Right lobe of liver (tissue), 6 donors: ENCODE results near the gene CTSE. TPM values are rescaled to one million over a fixed set of nuclear protein-coding genes. Genes with fewer than 3 reads are reported as not detected.

Source experiments
- ATAC-seq, 4 donors: fragments of 200-7000 bp; cut with Tn5 transposase; one replicate each; pipeline ENCODE4 v1.9.1; 2020; ENCODE audit warnings: mild to moderate bottlenecking in 4 of 4, moderate library complexity in 4 of 4
- DNase-seq, 3 donors: peaks; one replicate each; pipeline ENCODE4 v3.0.0-alpha.2; 2020
- H3K27ac ChIP-seq, 3 donors: fragments of 200-600 bp; one replicate each; pipeline ENCODE4 v1.8.0; 2022
- H3K27me3 ChIP-seq, 2 donors: fragments of 200-600 bp; one replicate each; pipeline ENCODE4 v1.8.0; 2022
- H3K36me3 ChIP-seq, 4 donors: fragments of 200-600 bp; sonication (generic) in 1 of 4; one replicate each; pipeline versions ENCODE4 v1.5.1 to v1.8.0; 2017 to 2022; ENCODE audit warnings: control low read depth in 1 of 4
- H3K4me1 ChIP-seq, 4 donors: fragments of 200-600 bp; sonication (generic) in 1 of 4; one replicate each; pipeline versions ENCODE4 v1.5.1 to v1.8.0; 2017 to 2022; ENCODE audit warnings: control low read depth in 1 of 4
- H3K4me3 ChIP-seq, 3 donors: fragments of 200-600 bp; one replicate each; pipeline ENCODE4 v1.8.0; 2022
- H3K9me3 ChIP-seq, 4 donors: fragments of 200-600 bp; sonication (generic) in 1 of 4; one replicate each; pipeline versions ENCODE4 v1.5.1 to v1.8.0; 2017 to 2022; ENCODE audit warnings: control low read depth in 1 of 4
- POLR2A ChIP-seq: fragments of 450-650 bp; IDR thresholded peaks from one replicate; pipeline ENCODE4 v1.6.1; 2017; ENCODE audit warnings: antibody characterized with exemption, mild to moderate bottlenecking
- WGBS: methylation state at CpG from one replicate; pipeline ENCODE4 v1.1.6; 2018; ENCODE audit warnings: low coverage, low lambda C conversion rate; ENCODE audit not compliant: insufficient coverage; ENCODE audit errors: missing lambda C conversion rate; 5-methylcytosine and 5-hydroxymethylcytosine counted together
- intact Hi-C, 2 donors: fragments of 100-400 bp; cut with DNase I; formaldehyde crosslinking; loops; one replicate each; pipeline versions ENCODE4 v1.11.2 to v1.14.1; 2022
- total RNA-seq, 6 experiments: library from RNA; depleted of rRNA in 2 of 6; stranded (reverse); fragments of >200 nt in 2 of 6; fragmentation: NEBNext Ultra II Directional in 3 of 6; extraction: Animal tissue kit (Norgen Biotek cat#: 25700) in 3 of 6; gene quantifications; one replicate each; pipeline versions ENCODE4 v1.1.0 to v1.2.4, GENCODE V29; 2016 to 2023
- TF ChIP-seq, protein P1 (sequence below), 4 donors: fragments of 200-600 bp in 3 of 4; fragments of 450-650 bp in 1 of 4; IDR thresholded peaks; one replicate each; pipeline versions ENCODE4 v1.5.1 to v1.8.0; 2016 to 2022; ENCODE audit warnings: antibody characterized with exemption in 4 of 4, mild to moderate bottlenecking in 2 of 4
- donor health status: DM: no; HTN: yes; CAD: no.
- donor health status: DM: no; HTN: no; CAD: no.
- donor health status: DM: no; HTN: no; CAD: no.
- donor health status: DM: no; HTN: yes; CAD: no.
- donor health status: DM: no; HTN: yes; CAD: no.

Gene CTSE
- total RNA-seq, 6 experiments from 2014 or later = 0.11 to 0.22 TPM; not detected in 4

DNA sequence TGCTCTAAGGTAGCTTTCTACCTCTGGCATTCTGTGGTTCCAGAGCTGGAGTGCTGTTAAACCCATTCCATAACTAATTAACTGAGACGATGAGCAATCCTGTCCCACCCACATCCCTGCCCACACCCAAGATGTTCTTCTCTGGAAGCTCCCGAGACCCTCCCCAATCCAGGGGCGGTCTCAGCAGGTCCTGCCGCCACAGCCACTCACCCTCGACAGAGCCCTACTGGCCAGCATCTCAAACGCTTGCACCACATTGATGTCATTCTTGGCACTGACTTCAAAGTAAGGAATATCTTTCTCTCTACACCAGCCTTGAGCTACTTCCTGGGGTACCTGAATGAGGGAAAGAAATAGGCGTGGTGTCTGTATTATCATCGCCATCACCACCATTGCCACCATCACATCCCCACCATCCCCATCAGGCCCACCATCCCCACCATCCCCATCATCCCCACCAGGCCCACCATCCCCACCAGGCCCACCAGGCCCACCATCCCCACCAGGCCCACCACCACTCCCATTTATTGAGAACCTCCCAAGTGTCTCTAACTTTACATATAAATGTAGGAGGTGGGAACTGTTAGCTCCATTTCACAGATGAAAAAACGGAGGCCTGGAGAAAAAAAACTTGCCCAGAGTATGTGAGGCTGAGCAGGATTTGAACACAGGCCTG, 38.2 kb downstream of the CTSE start:
- H3K4me3 ChIP-seq = no peak overlapping the region
- H3K9me3 ChIP-seq = no peaks in the 10 kb centered on the region
- H3K4me1 ChIP-seq = peaks cover 0 to 8% (median 0%) of the 10 kb centered on the region in 4 donors
- DNase-seq = no peak
- no peak for ATAC-seq
- intact Hi-C loops = loop anchor here (5.0 to 10.0 kb wide), 2 partner anchors 122 to 321 kb away; no protein-coding TSS in a partner anchor
- no peaks in the 10 kb centered on the region for H3K27me3 ChIP-seq
- H3K36me3 ChIP-seq = no peaks in the 10 kb centered on the region
- no peak overlapping the region for H3K27ac ChIP-seq
- TF ChIP-seq, protein P1, sequence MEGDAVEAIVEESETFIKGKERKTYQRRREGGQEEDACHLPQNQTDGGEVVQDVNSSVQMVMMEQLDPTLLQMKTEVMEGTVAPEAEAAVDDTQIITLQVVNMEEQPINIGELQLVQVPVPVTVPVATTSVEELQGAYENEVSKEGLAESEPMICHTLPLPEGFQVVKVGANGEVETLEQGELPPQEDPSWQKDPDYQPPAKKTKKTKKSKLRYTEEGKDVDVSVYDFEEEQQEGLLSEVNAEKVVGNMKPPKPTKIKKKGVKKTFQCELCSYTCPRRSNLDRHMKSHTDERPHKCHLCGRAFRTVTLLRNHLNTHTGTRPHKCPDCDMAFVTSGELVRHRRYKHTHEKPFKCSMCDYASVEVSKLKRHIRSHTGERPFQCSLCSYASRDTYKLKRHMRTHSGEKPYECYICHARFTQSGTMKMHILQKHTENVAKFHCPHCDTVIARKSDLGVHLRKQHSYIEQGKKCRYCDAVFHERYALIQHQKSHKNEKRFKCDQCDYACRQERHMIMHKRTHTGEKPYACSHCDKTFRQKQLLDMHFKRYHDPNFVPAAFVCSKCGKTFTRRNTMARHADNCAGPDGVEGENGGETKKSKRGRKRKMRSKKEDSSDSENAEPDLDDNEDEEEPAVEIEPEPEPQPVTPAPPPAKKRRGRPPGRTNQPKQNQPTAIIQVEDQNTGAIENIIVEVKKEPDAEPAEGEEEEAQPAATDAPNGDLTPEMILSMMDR (IDR thresholded peaks at IDR 0.05) = no peak
- no peak for TF ChIP-seq POLR2A
- WGBS = 66% methylated on average over 6 of the region's 9 CpGs

DNA sequence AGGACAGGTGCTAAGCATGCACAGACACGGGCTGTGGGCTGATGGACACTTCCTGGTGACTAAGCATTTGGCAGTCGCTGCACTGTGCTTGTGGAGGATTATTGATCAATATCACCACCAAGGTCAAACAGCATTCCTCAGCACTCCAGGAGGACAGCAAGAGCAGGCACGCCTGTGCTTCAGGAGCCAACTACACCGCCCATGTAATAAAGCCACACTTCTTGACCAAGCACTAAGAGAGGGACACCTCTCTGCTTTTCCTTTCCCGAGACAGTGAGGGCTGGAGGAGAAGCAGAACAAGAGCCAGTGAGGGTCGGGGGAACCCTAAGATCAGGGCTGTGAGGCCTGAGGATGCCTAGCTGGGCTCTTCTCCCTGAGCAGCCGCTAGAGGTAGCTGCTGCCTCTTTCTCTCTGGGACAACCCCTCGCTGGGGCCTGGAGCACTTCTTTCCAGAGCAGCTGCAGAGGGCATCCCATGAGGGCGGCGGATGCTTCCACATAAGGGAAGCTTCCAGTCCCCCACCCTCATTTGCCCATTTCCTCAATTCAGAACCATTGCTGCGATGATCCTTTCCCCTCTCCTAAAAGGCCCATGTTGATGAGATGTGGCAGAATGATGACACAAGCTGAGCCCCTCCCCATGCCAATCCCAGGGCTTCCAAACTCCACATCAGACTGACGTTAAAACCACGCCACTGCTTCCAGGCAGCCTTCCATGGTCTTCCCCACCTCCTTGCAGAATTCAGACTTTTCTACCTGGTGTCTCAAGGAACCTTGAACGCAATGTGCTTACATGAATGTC, 39.6 kb downstream of the CTSE start:
- 32% methylated on average over 11 of the region's 14 CpGs for WGBS
- ATAC-seq (peak; percentile 84 to 91 (median 88)), DNase-seq (peak; percentile 65 to 71 (median 69))
- H3K9me3 ChIP-seq = no peaks in the 10 kb centered on the region
- TF ChIP-seq, protein P1 (IDR thresholded peaks at IDR 0.05) = peak; percentile 63 to 82 (median 73)
- no peak for TF ChIP-seq POLR2A
- H3K4me3 ChIP-seq = no peak overlapping the region
- intact Hi-C loops = loop anchor here in 1 of 2 donors (5.0 to 10.0 kb wide), 2 partner anchors 123 to 319 kb away; no protein-coding TSS in a partner anchor
- H3K27ac ChIP-seq = no peak overlapping the region
- H3K36me3 ChIP-seq = no peaks in the 10 kb centered on the region
- H3K4me1 ChIP-seq = peaks cover 0 to 8% (median 0%) of the 10 kb centered on the region in 4 donors
- no peaks in the 10 kb centered on the region for H3K27me3 ChIP-seq

DNA sequence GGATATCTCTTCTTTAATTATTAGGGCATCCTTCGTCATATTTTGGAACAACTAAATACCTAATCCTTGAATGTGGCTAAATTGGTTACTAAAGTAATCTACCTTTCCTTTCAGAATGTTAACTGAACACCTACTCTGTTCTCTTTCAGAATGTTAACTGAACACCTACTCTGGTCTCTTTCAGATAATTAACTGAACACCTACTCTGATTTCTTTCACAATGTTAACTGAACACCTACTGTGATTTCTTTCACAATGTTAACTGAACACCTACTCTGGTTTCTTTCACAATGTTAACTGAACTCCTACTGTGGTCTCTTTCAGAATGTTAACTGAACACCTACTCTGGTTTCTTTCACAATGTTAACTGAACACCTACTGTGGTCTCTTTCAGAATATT, 42.4 kb downstream of the CTSE start:
- no peaks in the 10 kb centered on the region for H3K36me3 ChIP-seq
- H3K4me1 ChIP-seq = peaks cover 0 to 8% (median 0%) of the 10 kb centered on the region in 4 donors
- TF ChIP-seq, protein P1 (IDR thresholded peaks at IDR 0.05) = no peak
- no peak for TF ChIP-seq POLR2A
- ATAC-seq (no peak), DNase-seq (no peak)
- H3K9me3 ChIP-seq = no peaks in the 10 kb centered on the region
- no peak overlapping the region for H3K27ac ChIP-seq
- no peak overlapping the region for H3K4me3 ChIP-seq
- WGBS = 89% methylated on average over 1 of the region's 1 CpG
- intact Hi-C loops = loop anchor here in 1 of 2 donors (5.0 to 10.0 kb wide), 2 partner anchors 126 to 316 kb away; no protein-coding TSS in a partner anchor
- no peaks in the 10 kb centered on the region for H3K27me3 ChIP-seq

DNA sequence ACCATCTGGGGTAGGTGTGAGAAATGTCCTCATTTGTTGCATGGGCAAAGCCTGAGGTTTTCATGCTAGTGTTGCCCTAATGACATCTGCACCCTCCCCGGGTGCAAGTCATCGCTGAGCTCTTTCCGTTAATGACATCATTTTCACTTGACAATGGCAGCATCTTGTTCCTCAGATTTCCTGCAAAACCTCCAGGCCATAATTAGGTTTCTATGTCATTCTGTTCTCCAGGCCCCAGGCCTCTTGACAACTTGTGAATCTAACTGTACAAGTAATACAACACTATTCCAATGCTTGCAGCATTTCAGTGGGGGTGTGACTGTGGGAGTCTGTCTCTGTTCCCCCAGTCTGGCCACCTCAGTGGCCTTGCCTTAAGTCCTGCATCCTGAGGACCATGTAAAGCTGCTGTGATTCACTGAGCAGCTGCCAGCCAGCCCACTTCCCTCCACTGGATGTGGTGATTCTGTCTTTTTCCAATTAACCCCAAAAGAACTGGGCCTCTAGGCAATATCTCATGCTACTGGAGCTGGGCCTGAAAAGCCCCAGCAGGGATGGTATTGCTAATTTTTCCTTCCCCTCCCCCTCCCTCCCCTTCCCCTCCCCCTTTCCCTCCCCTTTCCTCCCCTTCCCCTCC, 43.3 kb downstream of the CTSE start:
- 73% methylated on average over 3 of the region's 3 CpGs for WGBS
- DNase-seq (no peak), ATAC-seq (no peak)
- Histone ChIP-seq H3K27ac (no peak overlapping the region), H3K4me3 (no peak overlapping the region), H3K9me3 (no peaks in the 10 kb centered on the region), H3K4me1 (peaks cover 0 to 8% (median 0%) of the 10 kb centered on the region in 4 donors), H3K27me3 (no peaks in the 10 kb centered on the region), H3K36me3 (no peaks in the 10 kb centered on the region)
- intact Hi-C loops = loop anchor here in 1 of 2 donors (5.0 to 10.0 kb wide), 2 partner anchors 127 to 316 kb away; no protein-coding TSS in a partner anchor
- TF ChIP-seq, protein P1 (IDR thresholded peaks at IDR 0.05) = no peak
- no peak for TF ChIP-seq POLR2A
